Stimulated activated CD4-positive, alpha-beta T cell treated with anti-CD3 and anti-CD28 coated beads, Interleukin-12 subunit alpha, Interleukin-12 subunit beta, amount 100 ng/mL, for 48 hours (primary cell): ENCODE measurements around the gene WBP11.
A peak's percentile ranks its signal among the peaks of the same experiment; 100 is the strongest.
"Not testable (repeated sequence)": the region's sequence is repeated elsewhere in the genome, so short reads cannot be mapped to it uniquely, and the experiment has no call there.

ENCODE experiments used
- DNase-seq, 3 donors: peaks; one replicate each; pipeline ENCODE4 v3.0.0-alpha.2; 2020; ENCODE audit warnings: low read depth in 2 of 3, low spot score in 1 of 3

Gene WBP11

DNA sequence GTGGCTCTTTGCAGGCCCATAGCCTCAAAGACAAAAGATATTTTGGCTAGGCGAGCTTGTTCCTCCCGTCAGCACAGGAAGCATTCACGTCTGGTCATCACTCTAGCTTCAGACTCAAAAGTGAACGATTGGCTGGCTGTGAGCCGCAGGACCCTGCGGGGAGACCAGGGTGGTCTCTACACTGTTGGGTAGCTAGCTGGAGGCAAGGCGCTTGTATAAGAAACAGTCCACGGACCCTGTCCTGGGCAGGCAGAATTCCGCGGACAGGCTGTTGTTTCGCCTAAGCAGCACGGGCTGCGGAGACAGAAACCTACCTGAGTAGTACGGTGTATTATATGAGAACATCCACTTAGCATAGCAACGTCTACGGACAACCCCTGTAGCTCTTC lies 29.6 kb downstream of the WBP11 start:
- no peak for DNase-seq

DNA sequence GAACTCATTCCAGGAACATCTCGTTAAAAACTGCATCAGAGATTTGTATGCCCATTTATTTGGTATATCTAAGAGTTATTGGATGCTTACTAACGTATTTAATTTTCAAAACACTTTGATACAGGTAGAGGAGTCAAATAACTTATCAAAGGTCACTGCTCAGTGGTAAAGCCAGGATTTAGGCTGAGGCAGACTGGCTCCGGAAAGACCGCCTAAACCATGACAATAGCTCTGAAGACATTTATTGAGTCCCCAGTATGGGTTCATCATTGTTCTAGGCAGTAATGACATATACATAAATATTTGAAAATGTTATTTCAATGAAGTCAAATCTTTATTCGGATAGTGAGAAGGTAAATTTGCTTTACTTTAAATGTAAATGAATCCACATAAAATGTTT lies 30.3 kb downstream of the WBP11 start:
- DNase-seq: no peak

GRCh38 chr12:14771651-14772137 lies 31.6 kb downstream of the WBP11 start:
- no peak for DNase-seq

- DNase-seq: peak; percentile 87 to 99 (median 94)
Observed at GRCh38 chr12:14770496-14771461, 32.5 kb downstream of the WBP11 start.

DNA sequence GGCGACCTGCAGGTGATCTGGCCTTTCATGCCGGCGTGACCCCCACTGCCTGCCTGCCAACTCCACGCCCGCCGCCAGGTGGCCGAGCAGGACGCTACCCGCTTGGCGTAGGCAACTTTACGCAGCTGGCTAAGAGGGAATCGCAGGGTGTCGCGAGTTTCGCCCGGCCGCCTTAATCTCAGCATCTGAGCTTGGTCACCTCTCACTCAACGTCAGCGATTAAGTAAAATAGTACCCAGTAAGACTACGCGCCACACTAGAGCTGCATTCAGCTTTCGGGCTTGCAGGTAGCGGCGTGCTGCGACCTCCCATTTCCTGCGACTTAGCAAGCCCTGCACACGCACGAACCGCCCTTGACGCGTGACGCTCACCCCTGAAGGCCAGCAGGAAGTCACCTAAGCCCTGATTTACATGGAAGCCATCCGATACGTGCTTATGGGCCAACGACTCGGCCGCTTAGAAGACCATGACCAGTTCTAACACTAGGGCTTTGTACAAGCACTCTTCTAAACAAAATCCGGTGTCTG lies 33.2 kb downstream of the WBP11 start:
- peak; percentile 77 to 86 (median 85) for DNase-seq

DNA sequence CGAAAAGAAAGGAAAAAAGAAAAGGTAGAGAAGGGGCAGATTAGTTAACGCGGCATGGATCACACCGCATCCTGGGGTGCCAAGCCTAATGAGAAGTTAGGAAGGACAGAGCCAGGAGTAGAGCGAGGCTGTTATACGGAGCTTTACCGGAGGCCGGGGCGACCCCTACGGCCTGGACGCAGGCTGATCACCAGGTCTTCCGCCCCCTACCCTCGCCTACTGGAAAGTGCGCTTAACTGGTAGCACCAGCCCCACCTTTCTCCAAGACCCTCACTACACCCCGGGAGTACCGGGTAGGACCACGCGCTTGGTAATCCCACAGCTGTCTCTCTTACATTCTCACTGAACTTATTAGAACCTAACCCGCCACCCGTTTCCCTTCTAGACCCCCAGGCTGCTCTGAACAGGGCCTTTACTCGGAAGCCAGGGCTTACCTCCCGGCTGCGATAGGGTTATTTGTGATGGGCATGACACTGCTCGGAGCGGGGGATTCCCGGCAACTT lies 33.8 kb downstream of the WBP11 start:
- DNase-seq: no peak

DNA sequence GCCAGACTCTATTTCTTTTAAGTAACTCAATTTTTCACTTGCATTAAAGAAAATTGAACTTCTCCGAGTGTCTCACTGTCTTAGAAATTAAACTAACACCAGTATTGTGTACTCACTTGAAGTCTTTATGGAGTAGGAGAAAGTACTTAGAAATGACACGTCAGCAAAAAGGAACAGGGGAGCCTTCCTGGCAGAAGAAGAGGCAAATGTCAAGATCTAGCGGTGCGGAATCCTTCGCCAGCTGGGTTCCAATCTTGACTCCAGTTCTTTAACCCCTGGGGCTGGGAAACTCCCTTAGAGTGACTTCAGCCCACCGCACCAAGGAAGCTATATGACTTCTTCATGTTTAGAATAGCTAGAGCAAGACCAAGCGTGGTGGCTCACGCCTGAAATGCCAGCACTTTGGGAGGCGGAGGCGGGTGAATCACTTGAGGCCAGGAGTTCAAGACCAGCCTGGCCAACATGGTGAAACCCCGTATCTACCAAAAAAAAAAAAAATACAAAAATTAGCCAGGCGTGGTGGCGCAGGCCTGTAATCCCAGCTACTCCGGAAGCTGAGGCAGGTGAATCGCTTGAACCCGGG lies 34.4 kb downstream of the WBP11 start:
- DNase-seq: peak; percentile 26 to 34 (median 33)

GRCh38 chr12:14767617-14768016 lies 35.7 kb downstream of the WBP11 start:
- no peak for DNase-seq

DNA sequence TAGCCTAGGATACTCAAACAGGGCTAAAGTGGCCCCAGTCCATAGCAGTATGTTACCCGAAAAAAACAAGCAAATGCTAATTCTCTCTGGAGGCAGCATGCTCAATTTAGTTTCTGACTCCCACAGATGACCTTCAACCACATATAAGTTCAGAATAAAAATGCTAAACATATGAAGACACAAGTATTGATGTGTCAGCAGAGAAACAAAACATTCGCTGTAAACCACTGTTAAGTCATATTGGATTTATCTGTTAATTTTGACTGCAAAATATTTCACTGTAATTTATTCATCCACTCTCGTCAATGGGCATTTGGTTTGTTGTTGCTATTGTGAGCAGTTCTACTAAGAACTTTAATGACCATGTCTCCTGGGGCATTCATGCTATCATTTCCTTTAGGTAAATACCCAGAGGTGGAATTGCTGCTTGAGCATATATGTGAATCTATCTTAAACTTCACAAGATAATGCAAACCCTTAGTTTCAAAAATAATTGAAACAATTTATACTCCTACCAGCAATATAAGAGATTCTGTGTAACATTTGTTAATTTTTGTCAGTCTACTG lies 36.5 kb downstream of the WBP11 start:
- DNase-seq: no peak

DNA sequence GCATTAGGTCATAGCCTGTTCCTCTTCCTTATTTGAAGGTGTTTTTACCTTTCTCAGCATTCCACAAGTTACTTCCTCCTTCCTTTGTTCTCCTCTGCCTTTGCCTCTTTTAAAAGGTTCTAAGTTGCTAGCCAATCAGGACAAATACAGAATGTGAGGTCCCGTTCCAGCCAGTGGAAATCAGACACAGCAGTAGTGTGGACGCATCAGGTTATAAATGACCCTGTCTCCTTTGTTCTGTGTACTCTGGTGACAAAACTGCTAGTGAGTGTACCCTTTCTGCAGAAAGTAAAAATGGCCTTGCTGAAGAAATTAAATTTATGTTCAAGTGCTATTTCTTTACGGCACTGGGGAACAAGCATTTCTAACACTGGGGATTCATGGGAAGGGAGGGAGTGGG lies 37.3 kb downstream of the WBP11 start:
- not testable (repeated sequence) for DNase-seq

DNA sequence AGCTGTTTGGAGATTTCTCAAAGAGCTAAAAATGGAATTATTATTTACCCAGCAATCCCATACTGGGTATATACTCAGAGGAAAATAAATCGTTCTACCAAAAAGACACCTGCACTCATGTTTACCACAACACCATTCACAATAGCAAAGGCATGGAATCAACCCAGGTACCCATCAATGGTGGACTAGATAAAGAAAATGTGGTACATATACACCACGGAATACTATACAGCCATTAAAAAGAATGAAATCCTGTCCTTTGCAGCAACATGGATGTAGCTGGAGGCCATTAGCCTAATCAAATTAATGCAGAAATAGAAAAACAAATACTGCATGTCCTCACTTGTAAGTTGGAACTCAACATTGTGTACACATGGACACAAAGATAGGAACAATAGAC lies 37.9 kb downstream of the WBP11 start:
- no peak for DNase-seq

DNA sequence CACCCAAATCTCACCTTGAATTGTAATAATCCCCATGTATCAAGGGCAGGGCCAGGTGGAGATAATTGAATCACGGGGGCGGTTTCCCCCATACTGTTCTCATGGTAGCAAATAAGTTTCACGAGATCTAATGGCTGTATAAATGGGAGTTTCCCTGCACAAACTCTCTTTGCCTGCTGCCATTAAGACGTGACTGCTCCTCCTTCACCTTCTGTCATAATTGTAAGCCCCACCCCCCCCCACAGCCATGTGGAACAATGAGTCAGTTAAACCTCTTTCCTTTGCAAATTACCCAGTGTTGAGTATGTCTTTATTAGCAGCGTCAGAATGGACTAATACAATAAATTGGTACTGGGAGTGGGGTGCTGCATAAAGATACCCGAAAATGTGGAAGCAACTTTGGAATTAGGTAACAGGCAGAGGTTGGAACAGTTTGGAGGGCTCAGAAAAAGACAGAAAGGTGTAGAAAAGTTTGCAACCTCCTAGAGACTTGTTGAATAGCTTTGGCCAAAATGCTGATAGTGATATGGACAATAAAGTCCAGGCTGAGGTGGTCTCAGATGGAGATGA lies 43.5 kb downstream of the WBP11 start:
- DNase-seq: not testable (repeated sequence)

DNA sequence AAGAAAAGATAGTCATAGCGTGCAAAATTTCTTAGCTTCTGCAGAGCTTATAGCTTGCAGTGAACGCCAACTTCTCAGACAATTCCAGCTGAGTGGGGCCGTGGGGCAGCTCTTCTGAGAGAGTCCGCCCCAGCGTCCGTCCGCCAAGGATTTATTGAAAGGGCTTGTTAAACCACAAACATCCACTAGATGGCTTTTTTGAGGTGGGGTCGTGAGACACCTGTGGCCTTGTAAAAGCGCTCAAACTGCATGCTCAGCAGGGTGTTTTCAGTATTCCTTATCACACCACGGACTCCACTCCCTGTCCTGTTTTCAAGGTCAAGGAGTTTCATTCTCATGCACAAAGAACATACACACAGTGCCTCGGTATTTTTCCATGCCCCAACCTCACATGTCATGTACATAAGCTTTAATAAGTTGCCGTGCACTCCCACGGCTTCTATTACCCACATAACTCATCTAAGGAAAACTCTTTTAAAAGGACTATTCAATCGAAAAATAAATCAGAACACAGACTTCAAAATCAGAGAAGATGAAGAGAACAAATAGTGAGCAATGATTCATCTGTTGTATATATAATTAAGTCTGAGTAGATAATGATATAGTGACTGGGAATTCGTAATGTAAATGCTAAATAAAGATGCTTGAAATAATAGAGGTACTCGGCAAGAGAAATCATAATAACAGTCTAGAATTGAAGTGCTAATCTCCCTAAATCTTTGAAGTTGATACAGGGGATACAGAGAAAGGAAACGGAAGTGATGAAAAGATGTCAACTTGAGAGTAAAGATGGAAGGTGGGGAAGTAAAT lies 46.7 kb downstream of the WBP11 start:
- no peak for DNase-seq

GRCh38 chr12:14751986-14752385 lies 51.3 kb downstream of the WBP11 start:
- no peak for DNase-seq

DNA sequence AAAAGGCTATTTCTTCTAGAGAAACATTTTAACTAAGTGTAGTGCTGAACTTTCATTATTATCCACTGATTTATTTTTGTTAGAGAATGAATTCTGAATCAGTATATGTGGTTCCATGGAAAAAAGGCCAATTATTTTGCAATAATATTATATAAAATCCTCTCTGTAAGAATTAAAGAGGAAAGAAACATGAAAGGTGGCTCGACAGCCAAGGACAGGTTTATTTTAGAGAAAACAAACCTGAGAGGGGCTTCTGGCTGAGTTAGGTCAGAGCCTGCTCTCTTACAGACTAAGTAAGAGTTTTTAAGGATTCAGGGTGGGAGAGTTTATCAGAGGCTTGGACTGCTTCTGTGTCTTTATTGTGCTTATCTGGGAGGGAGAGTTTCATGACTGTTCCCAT lies 60.2 kb downstream of the WBP11 start:
- DNase-seq: no peak

- no peak for DNase-seq
Observed at GRCh38 chr12:14741942-14742341, 61.3 kb downstream of the WBP11 start.

DNA sequence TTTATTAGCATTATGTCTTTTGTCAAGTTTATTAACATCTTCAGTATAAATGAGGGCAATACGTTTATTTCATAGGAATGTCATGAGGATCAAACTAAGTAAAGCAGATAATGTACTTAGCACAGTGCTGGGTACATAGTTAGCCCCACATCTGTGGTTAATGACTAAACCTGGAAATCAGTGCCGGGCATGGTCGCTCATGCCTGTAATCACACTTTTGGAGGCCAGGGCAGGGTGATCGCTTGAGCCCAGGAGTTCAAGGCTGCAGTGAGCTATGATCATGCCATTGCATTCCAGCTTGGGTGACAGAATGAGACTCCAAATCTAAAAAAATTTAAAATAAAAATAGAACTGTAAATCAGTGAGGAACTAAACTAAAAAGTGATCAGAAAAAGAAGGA lies 62.1 kb downstream of the WBP11 start:
- no peak for DNase-seq

GRCh38 chr12:14736441-14736840 lies 66.8 kb downstream of the WBP11 start:
- not testable (repeated sequence) for DNase-seq
